OCI-LY3 (cell line): Measurements from ENCODE around the gene NKX2-3.

Experiments
- CTCF ChIP-seq: fragments of 200-600, 300-600 bp; sonication (generic); IDR thresholded peaks from 2 replicates; pipeline ENCODE4 v1.5.1; 2014; ENCODE audit warnings: antibody characterized with exemption, low read length, low read depth
- EZH2phosphoT487 ChIP-seq: fragments of 200-600 bp; shearing (Covaris generic); IDR thresholded peaks from 2 replicates; pipeline ENCODE4 v1.6.1; 2018; ENCODE audit warnings: antibody characterized with exemption, mixed run types, low read depth

- TF ChIP-seq CTCF = no peak
- TF ChIP-seq EZH2phosphoT487 = no peak
These were observed 8.2 kb downstream of the NKX2-3 start for GRCh38 chr10:99540657-99541531.
